Caco-2 (cell line): Measurements from ENCODE around the gene FAM187B. TPM values are rescaled to one million over a fixed set of nuclear protein-coding genes. Genes with fewer than 3 reads are reported as not detected.

Source experiments
- BruUV-seq: library from RNA; stranded (reverse); fragments of 400-500 nt; replicated peaks from 2 replicates; lab custom pipeline; 2021; lab: Mats Ljungman, UMichigan
- CTCF ChIA-PET: fragments of 300-600 bp; sonication (Branson Sonifier 250); formaldehyde crosslinking; loops from one replicate; lab custom pipeline; 2022; ENCODE audit warnings: antibody characterized with exemption; lab: Charles Lee
- POLR2A ChIA-PET: fragments of 300-600 bp; sonication (Branson Sonifier 250); formaldehyde crosslinking; loops from one replicate; lab custom pipeline; 2022; ENCODE audit warnings: antibody characterized with exemption; lab: Charles Lee
- DNase-seq, 2 experiments: peaks; one replicate each; pipeline versions ENCODE4 v3.0.0 to v3.0.0-alpha.2; 2020 to 2022
- H3K27me3 ChIP-seq: replicated peaks from 2 replicates; pipeline ENCODE4 v1.6.0; 2011; ENCODE audit warnings: low read length; ENCODE audit not compliant: control insufficient read depth, insufficient read depth
- H3K36me3 ChIP-seq: 2 replicates; pipeline ENCODE4 v1.5.1; 2011; ENCODE audit warnings: low read length; ENCODE audit not compliant: control insufficient read depth, insufficient read depth
- H3K4me1 ChIP-seq: fragments of 250-450 bp; sonication (Bioruptor Pico); 2 replicates; pipeline ENCODE4 v1.5.1; 2020; ENCODE audit warnings: mild to moderate bottlenecking
- H3K4me3 ChIP-seq: 2 replicates; pipeline ENCODE4 v1.5.1; 2011; ENCODE audit warnings: low read depth, mild to moderate bottlenecking, control low read depth, low read length
- H3K9me3 ChIP-seq: fragments of 250-450 bp; sonication (Bioruptor Pico); 2 replicates; pipeline ENCODE4 v1.5.1; 2020; ENCODE audit warnings: mild to moderate bottlenecking, moderate library complexity
- H3K27ac Mint-ChIP-seq: one replicate; pipeline ENCODE4 v1.8.0; 2022; ENCODE audit warnings: mixed read lengths; ENCODE audit not compliant: unreplicated experiment
- H3K27me3 Mint-ChIP-seq: one replicate; pipeline ENCODE4 v1.8.0; 2022; ENCODE audit warnings: mixed read lengths; ENCODE audit not compliant: insufficient read depth, unreplicated experiment
- H3K36me3 Mint-ChIP-seq: one replicate; pipeline ENCODE4 v1.8.0; 2022; ENCODE audit warnings: mild to moderate bottlenecking, mixed read lengths; ENCODE audit not compliant: insufficient read depth, unreplicated experiment
- H3K4me1 Mint-ChIP-seq: one replicate; pipeline ENCODE4 v1.8.0; 2022; ENCODE audit warnings: low read depth, mixed read lengths; ENCODE audit not compliant: unreplicated experiment
- H3K4me3 Mint-ChIP-seq: one replicate; pipeline ENCODE4 v1.8.0; 2022; ENCODE audit warnings: mild to moderate bottlenecking, moderate library complexity, mixed read lengths; ENCODE audit not compliant: unreplicated experiment
- H3K9me3 Mint-ChIP-seq: one replicate; pipeline ENCODE4 v1.8.0; 2022; ENCODE audit warnings: mixed read lengths; ENCODE audit not compliant: unreplicated experiment
- intact Hi-C: fragments of 100-400 bp; cut with micrococcal nuclease; formaldehyde crosslinking; loops from one replicate; pipeline ENCODE4 v1.10.0; 2022; ENCODE audit not compliant: unreplicated experiment
- total RNA-seq: library from RNA; stranded (reverse); gene quantifications from 2 replicates; pipeline ENCODE4 v1.2.3, GENCODE V29; 2022
- TF ChIP-seq, protein P1 (sequence below), 2 experiments: fragments of 200-600 bp in 1 of 2; IDR thresholded peaks; 1 replicate in 1 of 2; 2 replicates in 1 of 2; pipeline versions ENCODE4 v1.5.1 to v1.8.0; 2011 to 2022; ENCODE audit warnings: antibody characterized with exemption in 1 of 2, control low read depth in 1 of 2, inconsistent platforms in 1 of 2, low read depth in 1 of 2, low read length in 1 of 2, mild to moderate bottlenecking in 1 of 2, moderate library complexity in 1 of 2; ENCODE audit not compliant: insufficient read depth in 1 of 2, severe bottlenecking in 1 of 2, unreplicated experiment in 1 of 2

FAM187B gene
- total RNA-seq, 1 experiment from 2014 or later = not detected

DNA sequence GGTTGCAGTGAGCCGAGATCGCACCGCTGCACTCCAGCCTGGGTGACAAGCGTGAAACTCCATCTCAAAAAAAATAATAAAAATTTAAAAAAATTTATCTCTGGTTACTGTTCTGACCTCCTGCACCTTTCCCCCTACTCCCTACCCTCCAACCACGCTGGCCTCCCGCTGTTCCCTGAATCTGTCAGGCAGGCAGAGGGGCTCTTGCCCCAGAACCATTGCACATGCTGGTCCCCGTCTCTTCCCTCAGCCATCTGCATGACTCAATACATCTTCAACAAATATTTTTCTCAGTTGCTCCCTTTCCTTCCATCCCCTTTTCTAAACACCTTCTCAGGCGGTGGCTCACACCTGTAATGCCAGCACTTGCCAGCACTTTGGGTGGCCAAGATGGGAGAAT, 1.1 kb upstream of the FAM187B start:
- H3K27ac Mint-ChIP-seq = no peak overlapping the region

DNA sequence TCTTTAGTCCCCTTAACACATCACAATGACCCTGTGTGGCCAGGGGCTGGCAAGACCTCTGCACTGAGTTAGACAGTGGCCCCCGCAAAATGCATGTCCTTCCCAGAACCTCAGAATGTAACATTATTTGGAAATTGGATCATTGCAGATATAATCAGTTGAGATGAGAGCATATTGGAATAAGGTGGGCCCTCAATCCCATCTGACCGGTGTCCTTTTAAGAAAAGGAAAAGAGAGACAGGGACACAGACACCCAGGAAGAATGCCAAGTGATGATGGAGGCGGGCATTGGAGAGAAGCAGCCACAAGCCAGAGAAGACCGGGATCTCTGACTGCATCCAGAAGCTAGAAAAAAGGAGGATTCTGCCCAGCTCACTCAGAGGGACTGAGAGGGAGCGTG, 1.8 kb downstream of the FAM187B start:
- intact Hi-C loops = no loop called here
- Histone ChIP-seq H3K36me3 (no peaks in the 10 kb centered on the region), H3K27me3 (no peaks in the 10 kb centered on the region; the same call in 1 of the 2 replicates), H3K4me3 (no peak overlapping the region), H3K9me3 (no peaks in the 10 kb centered on the region), H3K4me1 (no peaks in the 10 kb centered on the region)
- Mint-ChIP-seq H3K36me3 (no peaks in the 10 kb centered on the region), H3K27me3 (no peaks in the 10 kb centered on the region), H3K4me1 (no peaks in the 10 kb centered on the region), H3K9me3 (no peaks in the 10 kb centered on the region), H3K27ac (no peak overlapping the region), H3K4me3 (no peak overlapping the region)
- POLR2A ChIA-PET = no interaction called here
- no peak for DNase-seq
- no TSS peak for BruUV-seq
- TF ChIP-seq, protein P1, sequence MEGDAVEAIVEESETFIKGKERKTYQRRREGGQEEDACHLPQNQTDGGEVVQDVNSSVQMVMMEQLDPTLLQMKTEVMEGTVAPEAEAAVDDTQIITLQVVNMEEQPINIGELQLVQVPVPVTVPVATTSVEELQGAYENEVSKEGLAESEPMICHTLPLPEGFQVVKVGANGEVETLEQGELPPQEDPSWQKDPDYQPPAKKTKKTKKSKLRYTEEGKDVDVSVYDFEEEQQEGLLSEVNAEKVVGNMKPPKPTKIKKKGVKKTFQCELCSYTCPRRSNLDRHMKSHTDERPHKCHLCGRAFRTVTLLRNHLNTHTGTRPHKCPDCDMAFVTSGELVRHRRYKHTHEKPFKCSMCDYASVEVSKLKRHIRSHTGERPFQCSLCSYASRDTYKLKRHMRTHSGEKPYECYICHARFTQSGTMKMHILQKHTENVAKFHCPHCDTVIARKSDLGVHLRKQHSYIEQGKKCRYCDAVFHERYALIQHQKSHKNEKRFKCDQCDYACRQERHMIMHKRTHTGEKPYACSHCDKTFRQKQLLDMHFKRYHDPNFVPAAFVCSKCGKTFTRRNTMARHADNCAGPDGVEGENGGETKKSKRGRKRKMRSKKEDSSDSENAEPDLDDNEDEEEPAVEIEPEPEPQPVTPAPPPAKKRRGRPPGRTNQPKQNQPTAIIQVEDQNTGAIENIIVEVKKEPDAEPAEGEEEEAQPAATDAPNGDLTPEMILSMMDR (IDR thresholded peaks at IDR 0.05; ENCODE audit: insufficient read depth in 1 of 2, low read depth in 1 of 2, low read length in 1 of 2, severe bottlenecking in 1 of 2, unreplicated experiment in 1 of 2) = no peak
- CTCF ChIA-PET = no interaction called here

More for the DNA sequence above, 1.1 kb upstream of the FAM187B start:
- no peaks in the 10 kb centered on the region for H3K36me3 Mint-ChIP-seq
- H3K4me1 Mint-ChIP-seq = peaks cover 8% of the 10 kb centered on the region
- BruUV-seq = no TSS peak
- Histone ChIP-seq H3K9me3 (peaks cover 1% of the 10 kb centered on the region), H3K4me3 (no peak overlapping the region), H3K27me3 (no peaks in the 10 kb centered on the region; the same call in 1 of the 2 replicates), H3K4me1 (0 out of 2 replicates have a peak, but pooled peaks cover 3% of the 10 kb centered on the region), H3K36me3 (no peaks in the 10 kb centered on the region)
- peak in 1 of 2 experiments; percentile 18 for DNase-seq
- H3K9me3 Mint-ChIP-seq = no peaks in the 10 kb centered on the region
- no peaks in the 10 kb centered on the region for H3K27me3 Mint-ChIP-seq
- no peak overlapping the region for H3K4me3 Mint-ChIP-seq
- POLR2A ChIA-PET = no interaction called here
- CTCF ChIA-PET = no interaction called here
- TF ChIP-seq, protein P1 (IDR thresholded peaks at IDR 0.05; ENCODE audit: insufficient read depth in 1 of 2, low read depth in 1 of 2, low read length in 1 of 2, severe bottlenecking in 1 of 2, unreplicated experiment in 1 of 2) = no peak
- intact Hi-C loops = no loop called here

DNA sequence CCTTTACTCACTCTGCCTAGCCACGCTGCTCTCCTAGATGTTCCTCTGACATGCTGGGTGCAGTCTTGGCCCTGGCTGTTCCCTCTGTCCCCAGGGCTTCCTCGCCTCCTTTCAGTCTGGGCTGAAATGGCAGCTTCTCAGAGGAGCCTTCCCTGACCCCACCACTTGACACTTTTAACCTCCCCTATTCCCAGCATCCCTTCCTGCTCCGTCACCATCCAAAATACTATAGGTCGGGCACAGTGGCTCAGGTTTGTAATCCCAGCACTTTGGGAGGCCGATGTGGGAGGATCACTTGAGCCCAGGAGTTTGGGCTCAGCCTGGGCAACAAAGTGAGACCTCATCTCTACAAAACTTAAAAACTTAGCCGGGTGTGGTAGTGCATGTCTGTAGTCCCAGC, 2.6 kb downstream of the FAM187B start:
- Mint-ChIP-seq H3K27ac (no peak overlapping the region), H3K36me3 (no peaks in the 10 kb centered on the region), H3K9me3 (no peaks in the 10 kb centered on the region), H3K4me3 (no peak overlapping the region), H3K27me3 (no peaks in the 10 kb centered on the region), H3K4me1 (no peaks in the 10 kb centered on the region)
- H3K36me3 ChIP-seq = no peaks in the 10 kb centered on the region
- BruUV-seq = no TSS peak
- no peaks in the 10 kb centered on the region; the same call in 1 of the 2 replicates for H3K27me3 ChIP-seq
- no peaks in the 10 kb centered on the region for H3K9me3 ChIP-seq
- DNase-seq = no peak
- H3K4me3 ChIP-seq = no peak overlapping the region
- intact Hi-C loops = no loop called here
- CTCF ChIA-PET = no interaction called here
- peaks cover 3% of the 10 kb centered on the region for H3K4me1 ChIP-seq
- TF ChIP-seq, protein P1 (IDR thresholded peaks at IDR 0.05; ENCODE audit: insufficient read depth in 1 of 2, low read depth in 1 of 2, low read length in 1 of 2, severe bottlenecking in 1 of 2, unreplicated experiment in 1 of 2) = no peak
- POLR2A ChIA-PET = no interaction called here
